ENCODE data around the gene ACOX3.

- TF ChIP-seq CTCF (IDR thresholded peaks at IDR 0.05; ENCODE audit: low read length) (no peak), EZH2 (IDR thresholded peaks at IDR 0.05; ENCODE audit: borderline replicate concordance, low read length) (no peak)
Measured at GRCh38 chr4:8371596-8371995, 68.9 kb downstream of the ACOX3 start.
